AG04450 (cell line): Measurements from ENCODE around the gene BRIP1. TPM values are rescaled to one million over a fixed set of nuclear protein-coding genes. Genes with fewer than 3 reads are reported as not detected.
"Not testable (repeated sequence)": the region's sequence is repeated elsewhere in the genome, so short reads cannot be mapped to it uniquely, and the experiment has no call there.

Source experiments
- CTCF ChIA-PET: fragments of 300-600, 350-600 bp; formaldehyde crosslinking; extraction: SDS; loops from one replicate; lab custom pipeline; 2022; ENCODE audit warnings: antibody characterized with exemption, inconsistent platforms; lab: Charles Lee
- POLR2A ChIA-PET: fragments of 350-600 bp; formaldehyde crosslinking; extraction: SDS; loops from one replicate; lab custom pipeline; 2021; ENCODE audit warnings: antibody characterized with exemption, inconsistent platforms; lab: Yijun Ruan, JAX
- DNase-seq: peaks from one replicate; pipeline ENCODE4 v3.0.0-alpha.2; 2011; ENCODE audit warnings: low read depth, low spot score
- H3K27ac ChIP-seq: one replicate; pipeline ENCODE4 v1.5.1; 2012; ENCODE audit warnings: low read depth, low read length, control low read depth
- H3K27me3 ChIP-seq: one replicate; pipeline ENCODE4 v1.6.0; 2012; ENCODE audit warnings: low read length; ENCODE audit not compliant: control insufficient read depth, insufficient read depth
- H3K4me3 ChIP-seq: 2 replicates; pipeline ENCODE4 v1.5.1; 2011; ENCODE audit warnings: mild to moderate bottlenecking, low read depth, low read length, control low read depth
- H3K9me3 ChIP-seq: 2 replicates; pipeline ENCODE4 v1.5.1; 2012; ENCODE audit warnings: low read length; ENCODE audit not compliant: control insufficient read depth, insufficient read depth
- CTCF ChIP-seq: IDR thresholded peaks from 2 replicates; pipeline ENCODE4 v1.5.1; 2011; ENCODE audit warnings: low read depth, low read length, control low read depth, inconsistent platforms
- polyA plus RNA-seq: library from polyadenylated mRNA; depleted of rRNA; stranded (reverse); fragments of >200 nt; gene quantifications from 2 replicates; pipeline ENCODE4 v1.2.3, GENCODE V29; 2011

BRIP1 gene
- polyA plus RNA-seq, 1 experiment: 5.0 TPM

GRCh38 chr17:61821655-61822054 lies 41.7 kb downstream of the BRIP1 start:
- no peak for TF ChIP-seq CTCF
- ChIA-PET CTCF (no interaction called here), POLR2A (no interaction called here)

GRCh38 chr17:61819265-61819664 lies 44.1 kb downstream of the BRIP1 start:
- H3K4me3 ChIP-seq, H3K27ac ChIP-seq, H3K27me3 ChIP-seq, DNase-seq, CTCF ChIA-PET, POLR2A ChIA-PET, H3K9me3 ChIP-seq: not testable (repeated sequence)

More at GRCh38 chr17:61821655-61822054, 41.7 kb downstream of the BRIP1 start:
- H3K27ac ChIP-seq: no peak overlapping the region
- peaks cover 5% of the 10 kb centered on the region; the same call in 1 of the 2 replicates for H3K9me3 ChIP-seq
- no peaks in the 10 kb centered on the region for H3K27me3 ChIP-seq
- no peak overlapping the region for H3K4me3 ChIP-seq
- no peak for DNase-seq

- Histone ChIP-seq H3K27me3 (no peaks in the 10 kb centered on the region), H3K4me3 (no peak overlapping the region), H3K27ac (no peak overlapping the region), H3K9me3 (peaks cover 5% of the 10 kb centered on the region; the same call in 1 of the 2 replicates)
- POLR2A ChIA-PET: no interaction called here
- no peak for TF ChIP-seq CTCF
- no peak for DNase-seq
- CTCF ChIA-PET: no interaction called here
Observed at GRCh38 chr17:61818225-61818624, 45.1 kb downstream of the BRIP1 start.

GRCh38 chr17:61817452-61817851 lies 45.9 kb downstream of the BRIP1 start:
- no peak for DNase-seq
- CTCF ChIA-PET: no interaction called here
- POLR2A ChIA-PET: no interaction called here
- Histone ChIP-seq H3K27me3 (no peaks in the 10 kb centered on the region), H3K4me3 (no peak overlapping the region), H3K27ac (no peak overlapping the region), H3K9me3 (peaks cover 5% of the 10 kb centered on the region; the same call in 1 of the 2 replicates)
- TF ChIP-seq CTCF: no peak

GRCh38 chr17:61816538-61816937 lies 46.8 kb downstream of the BRIP1 start:
- H3K27me3 ChIP-seq: no peaks in the 10 kb centered on the region
- no peak overlapping the region for H3K4me3 ChIP-seq
- no peak for DNase-seq
- TF ChIP-seq CTCF: no peak
- H3K27ac ChIP-seq: no peak overlapping the region
- POLR2A ChIA-PET: no interaction called here
- H3K9me3 ChIP-seq: peaks cover 5% of the 10 kb centered on the region; the same call in 1 of the 2 replicates
- CTCF ChIA-PET: interaction anchor here (1.1 kb wide), 1 partner anchor 21 kb away, joined by 3 read pairs; no protein-coding TSS in a partner anchor
